Lower leg skin (tissue), 3 donors: ENCODE measurements around the gene MAP3K19.

ENCODE experiments used
- CTCF ChIP-seq, 3 donors: fragments of 450-650 bp; IDR thresholded peaks; one replicate each; pipeline ENCODE4 v1.5.1; 2016; ENCODE audit warnings: antibody characterized with exemption in 3 of 3, mild to moderate bottlenecking in 3 of 3, moderate library complexity in 2 of 3
- POLR2A ChIP-seq, 2 donors: fragments of 450-650 bp; IDR thresholded peaks; one replicate each; pipeline ENCODE4 v1.6.1; 2016 to 2017; ENCODE audit warnings: antibody characterized with exemption in 2 of 2, mild to moderate bottlenecking in 1 of 2, moderate library complexity in 1 of 2

- no peak for TF ChIP-seq CTCF (IDR thresholded peaks at IDR 0.05)
- TF ChIP-seq POLR2A (IDR thresholded peaks at IDR 0.05), result no peak
These were observed 96.4 kb downstream of the MAP3K19 start for GRCh38 chr2:134950886-134951285.
